NK-92 treated with Interleukin-12 subunit alpha and Interleukin-12 subunit beta, amount 100 ng/mL, for 24 hours (cell line): ENCODE measurements around the gene TNFSF12.

Source experiments
- DNase-seq: peaks from one replicate; lab custom pipeline; 2025; lab: John Stamatoyannopoulos, UW

The TNFSF12 gene

DNA sequence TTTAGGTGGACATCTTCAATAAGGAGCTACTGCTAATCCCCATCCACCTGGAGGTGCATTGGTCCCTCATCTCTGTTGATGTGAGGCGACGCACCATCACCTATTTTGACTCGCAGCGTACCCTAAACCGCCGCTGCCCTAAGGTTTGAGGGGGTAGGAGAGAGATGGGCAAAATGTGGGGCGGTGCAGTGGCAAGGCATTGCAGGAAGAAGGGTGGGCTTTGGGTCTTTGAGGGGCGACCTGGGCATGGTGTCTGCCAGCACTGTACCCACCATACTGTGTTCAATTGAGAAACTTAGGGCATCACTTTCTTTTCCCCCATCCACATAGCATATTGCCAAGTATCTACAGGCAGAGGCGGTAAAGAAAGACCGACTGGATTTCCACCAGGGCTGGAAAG is 21.5 kb downstream of the TNFSF12 start:
- no peak for DNase-seq

DNA sequence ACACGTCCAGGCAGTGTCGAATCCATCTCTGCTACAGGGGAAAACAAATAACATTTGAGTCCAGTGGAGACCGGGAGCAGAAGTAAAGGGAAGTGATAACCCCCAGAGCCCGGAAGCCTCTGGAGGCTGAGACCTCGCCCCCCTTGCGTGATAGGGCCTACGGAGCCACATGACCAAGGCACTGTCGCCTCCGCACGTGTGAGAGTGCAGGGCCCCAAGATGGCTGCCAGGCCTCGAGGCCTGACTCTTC is 23.4 kb downstream of the TNFSF12 start:
- no peak for DNase-seq

DNA sequence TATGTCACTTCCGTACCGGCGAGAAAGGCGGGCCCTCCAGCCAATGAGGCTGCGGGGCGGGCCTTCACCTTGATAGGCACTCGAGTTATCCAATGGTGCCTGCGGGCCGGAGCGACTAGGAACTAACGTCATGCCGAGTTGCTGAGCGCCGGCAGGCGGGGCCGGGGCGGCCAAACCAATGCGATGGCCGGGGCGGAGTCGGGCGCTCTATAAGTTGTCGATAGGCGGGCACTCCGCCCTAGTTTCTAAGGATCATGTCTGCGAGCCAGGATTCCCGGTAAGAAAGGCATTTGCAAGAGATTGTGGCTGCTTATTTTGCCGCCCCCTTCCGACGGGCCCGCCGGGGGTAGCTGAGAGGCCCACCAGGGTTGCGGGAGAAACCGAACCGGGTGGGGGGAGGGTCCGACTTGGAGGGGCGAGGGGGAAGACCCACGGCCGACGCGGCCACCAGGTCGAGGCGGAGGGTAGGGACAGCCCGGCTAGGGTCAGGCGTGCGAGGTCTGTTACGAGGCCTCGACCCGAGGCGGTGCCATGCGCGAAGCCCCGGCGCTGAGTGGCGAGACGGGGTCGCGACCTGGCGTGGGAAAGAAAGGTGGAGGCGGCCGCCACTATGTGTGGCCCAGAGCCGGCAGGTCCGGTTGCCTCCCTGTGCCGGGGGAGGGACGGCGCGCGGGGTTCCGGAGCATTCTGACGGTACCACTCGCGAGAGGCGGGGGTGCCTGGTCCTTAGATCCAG is 23.9 kb downstream of the TNFSF12 start:
- DNase-seq = peak; percentile 91

DNA sequence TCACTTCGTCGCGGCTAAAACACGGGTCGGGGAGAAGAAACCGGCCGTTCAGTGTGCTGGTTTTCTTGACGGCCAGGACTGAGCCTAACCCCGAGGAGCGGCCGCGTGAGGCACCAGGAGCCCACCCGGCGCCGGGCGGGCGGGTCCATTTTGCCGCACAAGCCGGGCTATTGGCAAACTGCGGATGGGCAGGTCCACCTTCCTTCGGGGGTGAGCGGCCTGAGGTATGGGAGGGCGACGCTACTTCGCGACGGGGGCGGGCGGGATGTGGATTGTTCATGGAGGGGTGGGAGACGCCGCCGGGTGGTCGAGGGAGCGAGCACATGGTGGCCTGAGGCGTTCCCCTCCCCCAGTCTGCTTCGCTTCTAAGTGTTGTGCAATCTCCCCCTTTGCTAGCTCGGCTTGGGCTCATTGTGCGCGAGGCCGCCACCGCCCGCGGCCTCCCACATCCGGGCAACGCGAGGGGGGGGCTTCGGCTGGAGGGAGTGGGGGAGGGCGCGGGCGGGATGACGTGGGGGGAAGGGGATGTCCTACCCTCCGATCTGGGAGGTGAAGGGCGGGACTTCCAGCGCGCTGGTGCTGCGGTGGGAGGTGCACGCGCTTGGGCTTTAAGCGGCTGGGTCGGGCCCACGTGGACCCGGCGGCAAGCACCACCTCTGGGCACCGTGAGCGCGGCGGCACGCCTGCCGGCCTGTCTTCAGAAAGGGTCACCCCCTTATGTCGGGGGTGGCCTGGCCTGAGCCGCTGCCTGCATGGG is 24.6 kb downstream of the TNFSF12 start:
- DNase-seq = peak; percentile 89

DNA sequence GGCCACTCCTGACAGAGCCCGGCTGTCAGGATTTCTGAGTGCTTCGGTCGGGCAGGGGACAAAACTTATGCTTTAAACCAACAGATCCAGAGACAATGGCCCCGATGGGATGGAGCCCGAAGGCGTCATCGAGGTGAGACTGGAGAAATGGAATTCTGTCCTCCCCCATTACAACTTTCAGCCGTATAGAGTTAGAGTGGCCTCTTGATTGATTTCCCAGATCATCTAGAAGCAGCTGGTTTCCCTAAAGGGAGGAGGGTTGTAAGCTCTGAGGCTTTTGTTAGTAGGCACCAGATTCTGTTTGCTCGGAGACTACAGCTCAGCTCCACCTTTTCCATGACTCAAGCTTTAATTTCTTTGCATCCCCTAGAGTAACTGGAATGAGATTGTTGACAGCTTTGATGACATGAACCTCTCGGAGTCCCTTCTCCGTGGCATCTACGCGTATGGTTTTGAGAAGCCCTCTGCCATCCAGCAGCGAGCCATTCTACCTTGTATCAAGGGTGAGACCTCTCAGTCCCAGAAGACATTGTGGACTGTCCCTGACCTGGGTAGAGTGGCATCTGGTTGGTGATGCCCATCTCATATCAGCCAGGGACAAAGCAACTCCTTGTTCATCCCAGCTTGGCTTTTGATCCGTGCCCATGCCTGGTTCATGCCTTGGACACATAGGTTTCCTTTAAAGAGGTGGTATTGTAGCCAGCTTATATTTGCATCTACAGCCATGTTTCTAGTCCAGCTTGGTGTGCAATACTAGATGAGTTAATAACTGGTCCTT is 25.5 kb downstream of the TNFSF12 start:
- no peak for DNase-seq

DNA sequence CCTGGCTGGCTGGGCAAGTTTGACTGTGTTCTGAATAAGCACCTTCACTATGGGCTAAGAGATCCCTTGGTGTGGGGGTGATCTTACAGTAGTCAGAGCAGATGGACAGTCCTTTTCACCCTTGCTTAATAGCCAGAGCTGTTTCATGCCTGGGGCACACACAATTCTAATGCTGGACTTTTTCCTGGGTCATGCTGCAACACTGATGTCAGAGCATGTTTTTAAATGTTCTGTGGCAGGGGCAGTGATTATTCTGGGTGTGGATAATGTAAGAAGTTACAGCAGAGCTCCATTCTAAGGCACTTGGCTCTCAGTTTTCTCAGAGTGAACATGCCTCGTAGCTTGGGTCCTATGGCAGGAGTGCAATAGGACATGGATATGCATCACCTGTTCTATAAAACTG is 26.6 kb downstream of the TNFSF12 start:
- no peak for DNase-seq

DNA sequence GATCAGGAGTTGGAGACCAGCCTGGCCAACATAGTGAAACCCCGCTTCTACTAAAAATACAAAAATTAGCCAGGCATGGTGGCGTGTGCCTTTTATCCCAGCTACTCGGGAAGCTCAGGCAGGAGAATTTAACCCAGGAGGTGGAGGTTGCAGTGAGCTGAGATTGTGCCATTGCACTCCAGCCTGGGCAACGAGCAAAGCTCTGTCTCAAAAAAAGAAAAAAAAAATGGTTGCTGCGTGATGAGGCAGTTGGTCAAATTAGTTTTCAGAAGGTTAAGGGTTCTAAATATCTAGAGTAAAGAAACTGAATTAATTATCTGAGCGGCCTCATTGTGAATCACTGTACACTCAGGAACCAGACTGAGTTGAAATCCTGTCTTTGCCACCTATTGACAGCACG is 27.1 kb downstream of the TNFSF12 start:
- DNase-seq = no peak

DNA sequence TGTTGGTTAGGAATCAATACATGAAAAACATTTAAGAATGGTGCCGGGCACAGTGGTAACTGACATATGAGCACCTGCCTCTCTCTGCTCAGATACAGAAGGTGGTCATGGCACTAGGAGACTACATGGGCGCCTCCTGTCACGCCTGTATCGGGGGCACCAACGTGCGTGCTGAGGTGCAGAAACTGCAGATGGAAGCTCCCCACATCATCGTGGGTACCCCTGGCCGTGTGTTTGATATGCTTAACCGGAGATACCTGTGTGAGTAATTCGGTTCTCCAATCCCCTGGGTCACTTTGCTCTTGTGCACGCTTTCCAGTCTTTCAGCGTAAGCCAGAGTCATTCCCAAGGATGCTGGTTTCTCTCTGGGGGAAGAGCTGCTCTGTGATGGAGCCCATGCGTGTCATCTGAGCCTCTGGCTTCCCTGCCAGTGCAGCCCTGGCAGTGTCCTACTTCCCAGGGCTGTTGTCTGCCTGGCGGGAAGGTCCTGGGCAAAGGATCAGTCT is 27.6 kb downstream of the TNFSF12 start:
- DNase-seq = no peak

DNA sequence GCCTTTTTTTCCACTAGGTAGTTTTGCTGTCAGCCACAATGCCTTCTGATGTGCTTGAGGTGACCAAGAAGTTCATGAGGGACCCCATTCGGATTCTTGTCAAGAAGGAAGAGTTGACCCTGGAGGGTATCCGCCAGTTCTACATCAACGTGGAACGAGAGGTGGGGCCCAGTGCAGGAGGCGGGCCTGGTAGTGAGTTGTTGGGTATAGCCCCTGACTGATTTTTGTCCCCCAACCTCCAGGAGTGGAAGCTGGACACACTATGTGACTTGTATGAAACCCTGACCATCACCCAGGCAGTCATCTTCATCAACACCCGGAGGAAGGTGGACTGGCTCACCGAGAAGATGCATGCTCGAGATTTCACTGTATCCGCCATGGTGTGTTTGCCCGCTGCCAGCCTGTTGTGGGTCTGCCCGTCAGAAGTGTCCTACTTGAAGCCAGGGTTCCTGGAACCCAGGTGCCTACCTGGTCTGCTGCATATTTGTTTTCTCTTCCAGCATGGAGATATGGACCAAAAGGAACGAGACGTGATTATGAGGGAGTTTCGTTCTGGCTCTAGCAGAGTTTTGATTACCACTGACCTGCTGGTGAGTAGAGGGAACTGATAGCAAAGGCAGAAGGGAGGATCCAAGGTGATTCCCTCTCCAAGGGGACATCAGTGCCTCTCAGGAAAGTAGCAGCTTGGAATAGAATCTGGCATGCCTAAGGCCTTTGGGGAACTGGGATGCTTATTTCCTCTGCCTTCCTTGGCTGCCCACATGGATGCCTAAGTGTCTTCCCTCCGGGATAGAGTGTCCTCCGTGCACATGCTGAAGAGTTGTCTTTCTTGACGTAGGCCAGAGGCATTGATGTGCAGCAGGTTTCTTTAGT is 28.7 kb downstream of the TNFSF12 start:
- DNase-seq = no peak

DNA sequence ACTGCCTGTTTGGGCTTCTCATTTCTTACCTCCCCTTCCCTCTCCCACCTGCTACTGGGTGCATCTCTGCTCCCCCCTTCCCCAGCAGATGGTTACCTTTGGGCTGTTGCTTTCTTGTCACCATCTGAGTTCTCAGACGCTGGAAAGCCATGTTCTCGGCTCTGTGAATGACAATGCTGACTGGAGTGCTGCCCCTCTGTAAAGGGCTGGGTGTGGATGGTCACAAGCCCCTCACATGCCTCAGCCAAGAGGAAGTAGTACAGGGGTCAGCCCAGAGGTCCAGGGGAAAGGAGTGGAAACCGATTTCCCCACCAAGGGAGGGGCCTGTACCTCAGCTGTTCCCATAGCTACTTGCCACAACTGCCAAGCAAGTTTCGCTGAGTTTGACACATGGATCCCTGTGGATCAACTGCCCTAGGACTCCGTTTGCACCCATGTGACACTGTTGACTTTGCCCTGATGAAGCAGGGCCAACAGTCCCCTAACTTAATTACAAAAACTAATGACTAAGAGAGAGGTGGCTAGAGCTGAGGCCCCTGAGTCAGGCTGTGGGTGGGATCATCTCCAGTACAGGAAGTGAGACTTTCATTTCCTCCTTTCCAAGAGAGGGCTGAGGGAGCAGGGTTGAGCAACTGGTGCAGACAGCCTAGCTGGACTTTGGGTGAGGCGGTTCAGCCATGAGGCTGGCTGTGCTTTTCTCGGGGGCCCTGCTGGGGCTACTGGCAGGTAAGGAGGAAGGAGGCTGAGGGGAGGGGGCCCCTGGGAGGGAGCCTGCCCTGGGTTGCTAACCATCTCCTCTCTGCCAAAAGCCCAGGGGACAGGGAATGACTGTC is 30.4 kb downstream of the TNFSF12 start, which contains the start of gene CD68:
Gene CD68, plus strand, starts transcription at position 638 of the 833 bp plus-strand sequence. Its CDS starts 40 bp downstream, at position 678.
- DNase-seq = peak; percentile 46

DNA sequence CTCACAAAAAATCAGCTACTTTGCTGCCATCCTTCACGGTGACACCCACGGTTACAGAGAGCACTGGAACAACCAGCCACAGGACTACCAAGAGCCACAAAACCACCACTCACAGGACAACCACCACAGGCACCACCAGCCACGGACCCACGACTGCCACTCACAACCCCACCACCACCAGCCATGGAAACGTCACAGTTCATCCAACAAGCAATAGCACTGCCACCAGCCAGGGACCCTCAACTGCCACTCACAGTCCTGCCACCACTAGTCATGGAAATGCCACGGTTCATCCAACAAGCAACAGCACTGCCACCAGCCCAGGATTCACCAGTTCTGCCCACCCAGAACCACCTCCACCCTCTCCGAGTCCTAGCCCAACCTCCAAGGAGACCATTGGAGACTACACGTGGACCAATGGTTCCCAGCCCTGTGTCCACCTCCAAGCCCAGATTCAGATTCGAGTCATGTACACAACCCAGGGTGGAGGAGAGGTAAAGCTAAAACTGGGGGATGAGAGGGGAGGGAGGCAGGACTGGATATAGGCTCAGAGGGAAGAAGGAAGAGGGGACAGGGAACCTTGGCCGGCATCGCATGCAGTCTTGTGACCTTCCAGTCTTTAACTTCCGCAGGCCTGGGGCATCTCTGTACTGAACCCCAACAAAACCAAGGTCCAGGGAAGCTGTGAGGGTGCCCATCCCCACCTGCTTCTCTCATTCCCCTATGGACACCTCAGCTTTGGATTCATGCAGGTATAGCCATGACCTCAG is 31.2 kb downstream of the TNFSF12 start:
- DNase-seq = no peak

DNA sequence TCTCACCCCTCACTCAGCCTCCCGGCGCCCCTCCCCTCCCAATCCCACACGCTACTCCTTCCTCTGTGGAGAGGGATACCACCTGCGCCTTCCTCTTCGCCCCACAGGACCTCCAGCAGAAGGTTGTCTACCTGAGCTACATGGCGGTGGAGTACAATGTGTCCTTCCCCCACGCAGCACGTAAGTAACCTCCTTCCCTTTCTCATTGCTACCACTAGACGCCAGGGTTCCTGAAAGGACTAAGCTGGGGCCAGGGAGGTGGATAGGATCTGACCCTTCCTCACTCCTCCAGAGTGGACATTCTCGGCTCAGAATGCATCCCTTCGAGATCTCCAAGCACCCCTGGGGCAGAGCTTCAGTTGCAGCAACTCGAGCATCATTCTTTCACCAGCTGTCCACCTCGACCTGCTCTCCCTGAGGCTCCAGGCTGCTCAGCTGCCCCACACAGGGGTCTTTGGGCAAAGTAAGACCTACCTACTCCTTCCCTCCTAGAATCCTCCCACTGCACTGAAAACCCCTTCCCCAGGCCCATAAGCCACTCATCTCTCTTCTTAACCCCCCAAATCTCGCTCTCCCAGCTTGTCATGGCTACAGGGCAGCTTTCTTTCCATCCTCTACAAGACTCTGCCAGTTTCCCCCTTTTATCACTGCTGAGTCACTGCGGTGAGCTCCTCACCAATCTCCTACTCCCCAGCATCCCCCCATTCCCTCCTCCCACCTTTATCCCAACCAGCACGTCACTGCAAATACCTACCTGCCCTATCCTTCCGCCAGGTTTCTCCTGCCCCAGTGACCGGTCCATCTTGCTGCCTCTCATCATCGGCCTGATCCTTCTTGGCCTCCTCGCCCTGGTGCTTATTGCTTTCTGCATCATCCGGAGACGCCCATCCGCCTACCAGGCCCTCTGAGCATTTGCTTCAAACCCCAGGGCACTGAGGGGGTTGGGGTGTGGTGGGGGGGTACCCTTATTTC is 32.0 kb downstream of the TNFSF12 start:
- DNase-seq = no peak

DNA sequence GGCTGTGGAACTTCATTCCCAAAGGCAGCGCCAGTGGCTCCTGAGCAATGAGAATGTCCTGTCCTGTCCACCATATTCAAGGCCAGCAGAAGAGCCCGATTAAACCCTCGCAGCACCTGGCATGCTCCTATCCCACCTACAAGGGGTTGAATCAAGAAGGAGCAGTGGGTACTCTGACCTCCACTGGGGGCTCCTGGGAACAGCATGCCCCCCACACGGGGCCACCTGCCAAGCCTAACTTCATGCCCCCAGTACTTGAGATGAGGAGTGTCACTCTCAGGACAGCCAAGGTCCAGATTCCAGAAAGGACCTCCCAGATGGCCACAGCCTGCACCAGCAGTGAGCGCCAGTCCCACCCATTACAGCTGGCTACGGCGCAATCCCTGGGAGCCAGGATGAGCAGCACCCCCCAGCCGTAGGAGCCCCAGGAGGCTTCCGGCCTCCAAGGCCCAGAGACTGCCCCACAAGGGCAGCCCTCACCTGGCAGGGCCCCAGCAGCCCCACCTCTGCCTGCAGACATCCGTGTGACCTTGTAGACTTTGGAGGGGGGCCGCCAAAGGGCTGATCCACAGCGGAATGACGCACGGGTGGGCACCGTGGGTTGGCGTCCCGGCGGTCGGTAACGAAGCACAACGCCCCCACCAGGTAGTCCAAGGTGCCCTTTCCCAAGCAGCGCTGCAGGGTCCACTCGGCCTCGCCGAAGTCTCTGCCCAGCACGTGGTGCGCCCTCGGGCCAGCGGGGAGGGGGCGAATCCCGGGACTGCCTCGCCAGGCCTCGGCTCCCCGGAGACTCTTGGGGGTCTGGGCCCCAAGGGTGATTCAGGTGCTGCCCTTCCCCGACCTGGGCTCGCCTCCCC is 33.8 kb downstream of the TNFSF12 start:
- no peak for DNase-seq

DNA sequence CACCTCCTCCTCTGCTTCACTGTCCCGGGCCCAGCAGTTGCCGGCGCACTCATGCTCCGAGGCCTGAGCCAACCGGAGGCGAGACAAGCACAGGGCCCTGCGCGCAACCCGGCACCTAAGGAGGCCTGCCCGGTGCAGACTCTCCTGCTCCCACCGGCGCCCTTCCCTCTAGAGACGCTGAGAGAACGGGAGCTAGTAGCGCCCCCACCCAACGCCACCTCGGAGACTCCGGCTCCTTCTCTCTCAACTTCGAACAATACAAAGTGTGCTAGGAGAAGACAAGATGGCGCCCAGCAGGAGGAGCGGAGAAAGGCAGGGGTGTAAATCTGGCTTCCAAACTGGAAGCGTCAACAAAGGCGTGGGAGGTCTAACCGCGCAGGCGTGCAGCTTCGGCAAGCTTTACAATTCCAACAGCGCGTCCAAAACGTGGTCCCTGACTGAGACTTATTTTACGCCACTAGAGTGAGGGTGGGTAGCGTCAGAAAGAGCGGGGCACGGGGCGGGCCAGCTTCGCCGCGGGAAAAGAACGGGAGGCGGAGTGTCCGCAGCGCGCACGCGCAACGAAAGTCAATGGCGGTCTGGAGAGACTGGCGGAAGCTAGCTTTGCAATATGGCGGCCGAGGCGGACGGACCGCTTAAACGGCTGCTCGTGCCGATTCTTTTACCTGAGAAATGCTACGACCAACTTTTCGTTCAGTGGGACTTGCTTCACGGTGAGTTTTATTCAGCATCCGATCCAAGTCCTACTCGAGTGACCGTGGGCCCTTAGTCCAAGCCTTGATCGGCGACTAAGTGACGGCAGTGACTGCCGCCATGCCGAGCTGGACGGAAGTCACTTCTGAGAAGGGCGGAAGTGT is 34.6 kb downstream of the TNFSF12 start, which contains the start of gene MPDU1:
Gene MPDU1, plus strand, starts transcription at position 600 of the 857 bp plus-strand sequence. Its CDS starts 11 bp downstream, at position 611.
- peak; percentile 80 for DNase-seq

DNA sequence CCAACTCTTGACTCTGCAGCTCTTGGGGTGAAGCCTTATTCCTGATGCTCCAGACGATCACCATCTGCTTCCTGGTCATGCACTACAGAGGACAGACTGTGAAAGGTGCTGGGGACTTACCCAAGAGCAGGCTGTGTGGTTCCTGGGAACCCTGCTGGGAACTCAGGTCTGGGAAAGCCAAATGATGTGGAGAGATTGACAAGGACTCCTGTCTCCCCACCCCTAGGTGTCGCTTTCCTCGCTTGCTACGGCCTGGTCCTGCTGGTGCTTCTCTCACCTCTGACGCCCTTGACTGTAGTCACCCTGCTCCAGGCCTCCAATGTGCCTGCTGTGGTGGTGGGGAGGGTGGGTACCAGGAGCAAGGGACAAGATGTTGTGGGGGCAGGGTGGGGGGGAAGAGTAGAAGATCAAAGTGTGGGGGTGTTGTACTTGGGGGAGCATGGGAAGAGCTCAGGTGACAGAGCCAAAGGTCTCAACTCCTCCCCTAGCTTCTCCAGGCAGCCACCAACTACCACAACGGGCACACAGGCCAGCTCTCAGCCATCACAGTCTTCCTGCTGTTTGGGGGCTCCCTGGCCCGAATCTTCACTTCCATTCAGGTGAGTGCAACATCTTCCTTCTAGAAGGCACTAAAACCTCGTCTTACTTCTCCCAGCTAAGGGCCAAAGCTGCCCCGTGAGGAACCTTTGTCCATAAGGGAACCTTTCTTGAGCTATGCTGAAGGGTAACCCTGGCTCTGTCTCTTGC is 38.0 kb downstream of the TNFSF12 start:
- no peak for DNase-seq
